ENCODE measurements around the gene HDAC7.

Gene HDAC7

DNA sequence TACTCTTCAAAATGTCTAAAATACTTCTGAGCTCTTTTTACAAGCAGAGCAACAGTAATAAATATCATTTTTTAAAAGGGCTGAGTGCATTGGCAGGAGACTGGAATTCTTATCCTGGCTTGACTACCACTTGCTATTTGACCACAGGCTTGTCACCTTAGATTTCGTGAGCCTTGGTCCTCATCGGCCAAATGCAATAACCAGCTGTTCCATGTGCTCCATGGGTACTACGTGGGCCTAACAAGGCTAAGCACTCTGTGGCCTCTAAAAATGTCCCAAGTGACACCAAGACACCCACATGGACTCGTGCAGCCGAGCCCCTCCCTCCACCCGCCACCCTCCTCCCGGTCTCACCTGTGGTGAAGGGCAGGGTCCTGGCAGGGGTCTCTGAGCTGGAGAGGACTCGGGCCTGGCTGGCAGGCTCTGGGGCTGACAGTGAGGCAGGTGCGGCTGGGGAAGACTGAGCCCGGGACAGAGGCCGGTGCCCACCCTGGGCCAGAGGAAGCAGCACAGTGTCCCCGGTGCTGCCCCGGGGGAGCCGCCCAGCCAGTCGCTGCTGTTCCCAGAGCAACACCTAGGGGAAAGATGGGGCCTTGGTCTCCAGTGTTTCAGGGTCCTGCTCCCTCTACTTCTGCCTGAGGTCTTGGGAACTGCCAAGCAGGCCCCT lies 26.6 kb downstream of the HDAC7 start:
- no peak for DNase-seq (ENCODE audit: low spot score)

DNA sequence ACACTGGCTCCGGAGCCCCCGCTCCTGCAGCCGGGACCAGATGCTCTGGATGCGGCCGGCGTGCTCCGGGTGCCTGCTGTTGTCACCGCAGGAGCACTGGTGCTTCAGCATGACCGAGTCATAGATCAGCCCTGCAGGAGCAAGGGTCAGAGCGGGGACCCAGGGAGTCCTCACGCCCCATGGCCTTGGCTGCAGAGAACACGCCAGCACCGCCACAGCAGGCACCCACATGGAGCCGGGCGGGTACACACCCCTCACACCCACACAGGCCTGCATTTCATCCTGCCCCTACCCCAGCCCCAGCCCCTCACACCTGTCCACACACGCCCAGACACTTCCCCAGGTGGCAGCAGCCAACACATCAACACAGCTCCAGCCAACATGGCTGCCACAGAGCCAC lies 27.8 kb downstream of the HDAC7 start:
- no peak for DNase-seq (ENCODE audit: low spot score)

DNA sequence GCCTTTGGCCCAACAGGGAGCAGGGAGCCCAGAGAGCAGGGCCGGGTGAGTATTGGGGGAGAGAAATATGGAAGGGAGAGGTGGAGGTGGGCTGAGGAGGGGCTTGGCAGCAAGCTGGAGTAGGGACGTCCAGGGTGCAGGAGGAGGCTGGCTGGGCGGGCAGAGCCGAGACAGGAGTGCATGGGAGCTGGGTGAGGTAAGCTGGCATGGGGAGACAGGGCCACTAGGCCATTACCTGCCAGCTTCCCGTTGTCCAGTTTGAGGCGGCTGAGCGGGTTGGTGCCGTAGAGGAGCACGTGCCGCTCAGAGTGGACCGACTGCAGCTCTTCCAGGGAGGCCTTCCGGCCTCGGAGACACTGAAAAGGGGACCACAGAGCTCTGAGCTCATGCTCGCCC lies 28.4 kb downstream of the HDAC7 start:
- DNase-seq (ENCODE audit: low spot score) = no peak

DNA sequence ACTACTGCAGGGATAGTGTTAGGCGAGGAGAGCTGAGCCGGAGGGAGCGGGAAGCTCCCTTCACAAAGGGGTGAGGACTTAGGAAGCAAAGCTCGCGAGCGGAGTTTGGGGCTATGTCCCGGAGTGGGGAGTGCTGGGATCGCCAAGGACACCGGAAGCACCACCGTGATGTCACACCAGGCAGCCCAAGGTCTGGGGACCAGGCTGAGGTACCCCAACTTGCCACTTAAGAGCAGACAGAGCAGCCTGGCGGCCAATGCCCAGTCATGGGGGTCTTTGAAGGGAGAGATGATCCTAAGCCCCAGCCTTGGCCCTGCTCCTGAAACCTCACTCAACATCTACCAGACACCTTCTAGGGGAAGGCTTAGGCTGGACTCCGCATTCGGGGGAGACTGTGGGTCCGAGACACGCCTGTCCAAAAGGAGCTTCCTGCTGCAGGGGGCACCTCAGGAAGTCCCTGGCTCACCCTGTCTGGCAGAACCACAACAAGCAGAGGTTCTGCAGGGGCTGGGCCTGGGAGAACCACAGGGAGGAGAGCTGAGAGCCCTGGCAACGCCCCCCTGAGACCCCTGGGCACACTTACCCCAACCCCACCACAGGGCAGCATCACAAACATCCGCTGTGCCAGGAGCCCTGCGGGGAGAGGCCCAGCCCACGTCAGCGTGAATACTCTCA lies 28.9 kb downstream of the HDAC7 start:
- no peak for DNase-seq (ENCODE audit: low spot score)

DNA sequence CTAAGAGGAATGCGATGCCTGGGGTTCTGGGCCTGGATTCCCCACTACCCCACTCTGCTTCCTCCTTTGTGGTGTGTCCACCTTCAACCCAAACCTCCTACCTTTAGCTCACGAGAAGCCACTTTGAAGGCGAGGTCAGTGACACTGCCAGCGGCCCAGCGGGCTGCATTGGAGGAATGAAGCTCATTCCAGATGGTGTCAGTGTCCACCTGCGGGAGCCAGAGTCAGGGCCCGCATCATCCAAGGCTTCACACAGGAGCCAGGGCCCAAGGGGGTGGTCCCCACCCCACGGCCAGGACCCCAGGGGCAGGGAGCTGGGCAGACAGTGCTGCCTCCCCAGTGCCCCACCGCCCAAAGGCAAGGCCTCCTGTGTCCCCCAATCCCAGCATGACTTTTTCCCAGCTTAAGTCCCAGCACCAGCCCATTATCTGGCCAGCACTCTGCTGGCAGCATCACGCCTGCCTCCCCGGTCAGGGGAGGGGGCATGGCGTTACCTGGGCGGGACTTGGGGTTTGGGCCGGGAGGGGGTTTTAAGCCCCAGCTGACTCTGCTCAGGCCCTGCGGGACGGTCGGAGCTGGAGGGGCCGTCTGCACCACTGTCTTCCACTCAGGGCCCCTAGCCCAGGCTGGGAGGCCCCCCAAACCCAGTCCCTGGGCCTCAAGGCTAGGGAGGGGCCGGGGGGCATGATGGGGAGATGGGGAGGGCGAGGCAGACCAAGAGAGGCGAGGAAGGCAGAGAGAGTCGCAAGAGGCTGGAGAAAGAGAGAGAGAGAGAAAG lies 29.8 kb downstream of the HDAC7 start:
- no peak for DNase-seq (ENCODE audit: low spot score)

DNA sequence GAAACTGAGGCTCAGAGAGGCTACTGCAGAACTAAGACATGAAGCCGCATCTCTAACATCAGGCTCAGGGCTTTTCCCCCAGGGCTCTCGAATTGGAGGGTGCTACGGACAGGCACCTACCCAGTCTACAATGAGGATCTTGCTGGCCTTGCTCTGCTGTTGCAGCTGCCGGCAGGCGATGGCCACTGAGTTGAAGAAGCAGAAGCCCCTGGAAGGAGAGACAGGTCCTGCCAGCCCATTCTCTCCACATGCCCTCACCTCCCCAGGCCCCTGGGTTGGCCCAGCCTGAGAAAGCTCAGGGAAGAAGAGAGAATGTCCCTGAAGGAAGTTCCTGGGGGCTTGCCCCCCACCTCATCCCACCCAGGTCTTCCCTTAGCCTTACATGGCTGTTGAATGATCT lies 30.6 kb downstream of the HDAC7 start:
- DNase-seq (ENCODE audit: low spot score) = no peak

DNA sequence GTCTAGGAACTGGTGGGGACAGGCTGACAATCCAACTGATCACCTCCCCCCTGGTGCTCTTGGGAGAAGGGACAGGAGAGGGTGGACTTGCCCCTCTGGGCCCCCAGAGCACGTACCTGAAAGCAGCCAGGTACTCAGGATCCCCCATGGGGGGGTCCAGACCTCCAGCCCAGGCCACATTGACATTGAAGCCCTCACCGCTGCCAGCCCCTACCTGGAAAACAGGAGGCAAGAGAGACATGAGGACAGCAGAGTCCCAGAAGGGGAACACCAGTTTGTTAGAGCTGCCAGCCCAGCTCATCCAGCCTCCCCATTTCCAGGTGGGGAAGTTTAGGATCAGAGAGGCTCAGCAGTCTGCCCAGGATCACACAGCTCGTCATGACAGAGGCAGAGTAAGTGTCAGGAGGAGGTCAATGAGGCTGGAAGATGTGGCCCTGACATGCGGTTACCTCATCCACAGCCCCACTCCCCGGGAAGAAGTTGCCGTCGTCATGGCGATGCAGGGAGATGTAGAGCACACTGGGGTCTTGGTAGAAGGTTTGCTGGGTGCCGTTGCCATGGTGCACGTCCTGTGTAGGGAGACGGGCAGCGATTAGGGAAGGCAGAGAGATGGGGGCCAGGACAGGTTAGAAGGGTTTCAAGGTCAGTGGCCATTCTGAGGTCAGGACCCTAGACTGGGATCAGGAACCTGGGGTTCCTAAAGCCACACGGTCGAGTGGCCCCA lies 31.9 kb downstream of the HDAC7 start:
- DNase-seq (ENCODE audit: low spot score) = no peak

DNA sequence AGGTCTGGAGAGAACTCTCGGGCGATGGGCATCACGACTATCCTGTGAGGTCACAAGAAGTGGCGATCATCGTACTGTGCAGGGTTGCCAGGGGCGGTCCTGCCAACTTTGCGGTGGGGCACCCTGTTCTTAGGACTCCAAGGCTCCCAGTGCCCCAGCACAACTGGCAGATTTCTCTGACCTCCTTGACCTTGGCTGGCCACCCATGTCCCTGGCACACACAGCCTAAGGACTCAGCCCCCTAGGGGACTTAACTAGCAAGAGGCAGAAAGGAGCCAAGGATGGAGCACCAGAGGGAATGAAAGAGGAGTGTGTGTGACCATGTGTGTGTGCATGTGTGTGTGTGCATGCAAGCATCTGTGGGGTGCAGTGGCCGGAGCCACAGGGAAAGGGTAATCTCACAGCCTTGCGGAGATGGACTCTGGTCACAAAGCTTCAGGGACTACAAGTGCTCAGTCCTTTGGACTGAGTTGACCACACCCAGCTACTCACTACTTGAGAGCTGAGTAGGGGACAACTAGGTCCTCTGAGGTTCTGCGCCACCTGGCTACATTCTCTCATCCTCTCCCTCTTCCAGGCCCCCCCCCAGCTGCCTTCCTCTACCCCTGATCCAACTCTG lies 32.9 kb downstream of the HDAC7 start:
- no peak for DNase-seq (ENCODE audit: low spot score)

DNA sequence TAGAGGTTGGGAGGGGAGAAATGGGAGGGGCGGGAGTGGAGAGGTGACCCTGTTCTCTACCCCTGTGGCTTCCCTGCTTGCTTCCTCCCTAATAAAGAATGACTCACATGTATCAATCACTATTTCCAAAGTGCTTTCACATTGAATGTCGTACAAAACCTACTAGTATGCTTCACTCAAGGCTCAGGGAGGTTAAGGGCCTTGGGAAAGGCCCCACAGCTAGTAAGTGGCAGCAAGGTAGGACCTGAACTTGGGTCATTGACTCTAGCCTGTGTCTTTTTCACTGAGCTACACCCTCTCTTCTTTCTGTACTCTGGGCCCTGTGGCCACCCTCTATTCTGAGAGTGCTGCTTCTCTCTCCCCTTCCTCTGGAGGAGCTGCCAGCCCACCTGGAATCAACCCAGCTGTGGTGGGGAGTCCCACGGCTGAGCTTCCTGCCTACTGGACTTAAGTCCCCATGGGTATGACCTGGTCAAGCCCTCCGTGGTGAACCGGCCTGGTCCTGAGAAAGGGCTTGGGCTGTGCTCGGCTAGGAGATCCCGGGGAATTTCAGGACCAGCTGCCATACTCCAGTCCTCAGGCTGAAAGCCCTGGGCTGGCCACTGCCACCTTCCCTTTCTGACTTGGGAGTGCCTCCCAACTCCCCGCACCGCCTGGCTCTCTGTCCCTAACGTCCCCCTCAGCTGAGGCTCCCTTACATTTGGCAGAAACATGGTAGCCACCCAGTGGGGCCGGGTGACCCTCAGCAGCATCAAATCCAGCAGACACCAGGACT lies 33.6 kb downstream of the HDAC7 start:
- no peak for DNase-seq (ENCODE audit: low spot score)

DNA sequence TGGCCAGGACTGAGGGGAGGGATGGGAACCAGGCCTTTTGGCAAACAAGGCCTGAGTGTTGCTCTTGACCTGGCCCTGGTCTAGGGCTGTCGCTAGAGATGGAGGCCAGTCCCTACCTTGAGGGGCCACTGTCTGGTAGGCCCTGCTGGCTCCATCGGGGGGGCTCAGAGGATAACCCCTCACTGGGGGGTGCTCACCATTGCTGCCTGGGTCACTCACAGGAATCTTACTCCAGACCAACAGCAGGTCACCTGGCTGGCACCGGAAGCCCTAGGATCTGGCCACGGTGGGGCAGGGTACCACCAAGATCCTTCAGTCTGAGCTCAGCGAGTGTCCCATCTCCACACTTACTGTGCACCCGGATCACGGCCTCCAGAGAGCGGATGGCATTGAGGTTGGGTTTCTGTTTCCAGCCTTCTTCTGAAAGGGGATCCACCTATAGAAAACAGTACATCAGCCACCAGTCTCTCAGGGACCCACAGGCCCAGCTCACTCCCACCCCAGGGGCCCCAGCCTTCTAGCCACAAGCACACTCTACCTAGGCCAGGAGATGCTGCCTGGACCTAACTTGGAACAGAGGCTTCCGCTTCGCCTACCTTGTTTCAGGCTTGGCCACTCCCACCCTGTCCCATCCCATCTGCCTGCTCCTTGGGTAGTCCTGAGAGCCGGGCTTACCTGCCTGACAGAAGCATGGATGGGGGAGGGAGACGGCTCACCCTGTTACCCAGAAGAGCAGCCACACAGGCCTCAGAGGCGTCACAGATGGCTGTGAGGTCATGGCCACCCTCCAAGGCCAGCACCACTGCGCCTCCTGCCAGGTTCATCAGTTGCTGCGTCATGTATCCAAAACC lies 34.4 kb downstream of the HDAC7 start:
- DNase-seq (ENCODE audit: low spot score) = no peak

DNA sequence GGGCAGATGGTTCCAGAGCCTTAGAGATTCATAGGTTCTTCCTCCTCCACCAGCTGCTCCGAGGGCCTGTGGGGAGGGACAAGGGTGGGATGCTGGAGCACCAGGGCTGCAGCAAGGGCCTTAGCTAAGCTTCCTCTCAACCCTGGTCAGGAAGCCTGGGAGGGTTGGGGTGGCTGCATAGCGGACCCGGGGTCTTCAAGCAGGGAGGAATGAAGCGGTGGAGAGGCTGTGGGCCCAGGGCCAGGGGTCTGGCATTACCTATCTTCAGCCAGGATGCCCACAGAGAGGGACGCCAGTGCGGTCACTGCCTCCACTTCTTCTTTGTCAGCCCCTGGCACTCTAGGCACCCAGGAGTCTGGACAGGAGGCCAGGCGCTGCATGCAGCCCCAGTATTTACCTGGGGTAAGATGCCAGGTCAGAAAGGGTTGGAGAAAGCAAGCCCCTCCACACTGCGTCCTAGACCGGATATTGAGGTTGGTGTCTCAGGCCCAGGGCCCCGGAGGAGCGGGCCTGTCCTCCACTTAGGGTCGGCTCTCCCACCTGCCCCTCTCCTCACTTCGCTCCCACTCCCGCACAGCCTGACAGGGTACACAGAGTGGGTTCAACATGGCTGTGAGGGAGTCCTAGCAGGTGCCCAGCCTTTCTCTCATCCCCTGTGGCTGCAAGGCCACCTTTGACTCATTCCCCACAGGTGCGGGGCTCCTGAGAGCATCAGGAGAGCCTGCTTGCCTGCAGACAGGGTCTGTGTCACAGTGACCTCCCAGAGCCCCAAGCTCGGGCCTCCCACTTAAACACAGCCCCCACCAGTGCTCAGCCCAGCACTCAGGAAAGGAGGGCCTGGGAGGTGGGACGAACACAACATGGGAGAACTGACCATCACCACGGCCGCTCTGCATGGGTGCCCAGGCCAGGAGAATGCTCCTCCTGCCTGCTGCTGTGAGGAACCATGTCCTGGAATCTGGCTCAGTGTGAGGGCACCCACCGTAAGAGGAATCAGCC lies 35.6 kb downstream of the HDAC7 start:
- DNase-seq (ENCODE audit: low spot score) = no peak

DNA sequence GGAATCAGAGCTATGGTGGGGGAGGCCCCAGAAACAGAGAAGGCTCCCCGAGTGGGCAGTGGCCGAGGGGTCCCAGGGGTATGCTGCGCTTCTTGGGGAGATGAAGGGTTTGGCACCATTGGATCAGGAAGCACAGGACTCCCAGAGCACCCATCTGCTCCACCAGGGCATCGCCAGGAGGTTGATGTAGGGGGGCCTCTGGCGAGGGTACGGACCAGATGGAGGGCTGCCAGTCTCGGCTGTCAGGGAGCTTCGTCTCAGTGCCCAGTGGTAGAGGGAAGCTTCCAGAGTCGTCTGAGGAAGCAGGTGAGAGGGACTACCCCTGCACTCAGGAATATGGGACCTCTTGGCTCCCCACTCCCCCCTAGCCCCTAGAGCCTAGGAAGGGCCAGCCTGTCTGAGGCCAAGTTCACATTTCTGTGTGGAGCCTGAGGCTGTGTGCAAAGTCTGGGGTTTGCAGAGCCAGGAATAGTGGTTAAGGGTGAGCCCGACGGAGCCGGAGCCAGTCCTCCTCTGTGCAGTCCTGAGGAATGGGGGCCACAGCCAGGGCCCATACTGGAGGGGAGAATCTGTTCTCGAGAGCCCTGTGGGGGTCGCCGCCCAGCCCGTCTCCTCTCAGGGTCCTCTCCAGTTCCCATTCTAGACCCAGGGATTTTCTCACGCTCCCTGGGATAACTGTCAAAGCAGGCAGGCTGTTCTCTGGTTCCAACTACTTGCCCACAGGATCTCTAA lies 36.5 kb downstream of the HDAC7 start:
- no peak for DNase-seq (ENCODE audit: low spot score)

DNA sequence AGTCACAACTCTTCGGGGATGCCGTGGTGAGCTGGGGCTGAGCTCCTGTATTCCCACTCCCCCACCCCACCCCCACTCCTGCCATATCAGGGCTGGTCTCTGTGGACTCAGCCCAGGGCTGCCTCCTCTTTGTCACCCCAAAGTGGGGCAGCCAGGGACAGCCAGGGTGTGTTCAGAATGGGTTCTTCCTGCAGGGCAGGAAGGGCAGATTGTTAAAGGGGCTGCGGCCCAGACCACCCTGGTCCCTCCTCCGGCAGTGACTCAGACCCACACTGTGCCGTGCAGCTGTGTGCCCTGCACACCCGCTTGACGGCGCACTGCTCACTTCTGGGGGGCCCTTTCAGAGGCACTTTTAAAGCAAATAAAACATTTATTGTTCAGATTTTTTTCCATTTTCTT lies 37.3 kb downstream of the HDAC7 start:
- DNase-seq (ENCODE audit: low spot score) = no peak

DNA sequence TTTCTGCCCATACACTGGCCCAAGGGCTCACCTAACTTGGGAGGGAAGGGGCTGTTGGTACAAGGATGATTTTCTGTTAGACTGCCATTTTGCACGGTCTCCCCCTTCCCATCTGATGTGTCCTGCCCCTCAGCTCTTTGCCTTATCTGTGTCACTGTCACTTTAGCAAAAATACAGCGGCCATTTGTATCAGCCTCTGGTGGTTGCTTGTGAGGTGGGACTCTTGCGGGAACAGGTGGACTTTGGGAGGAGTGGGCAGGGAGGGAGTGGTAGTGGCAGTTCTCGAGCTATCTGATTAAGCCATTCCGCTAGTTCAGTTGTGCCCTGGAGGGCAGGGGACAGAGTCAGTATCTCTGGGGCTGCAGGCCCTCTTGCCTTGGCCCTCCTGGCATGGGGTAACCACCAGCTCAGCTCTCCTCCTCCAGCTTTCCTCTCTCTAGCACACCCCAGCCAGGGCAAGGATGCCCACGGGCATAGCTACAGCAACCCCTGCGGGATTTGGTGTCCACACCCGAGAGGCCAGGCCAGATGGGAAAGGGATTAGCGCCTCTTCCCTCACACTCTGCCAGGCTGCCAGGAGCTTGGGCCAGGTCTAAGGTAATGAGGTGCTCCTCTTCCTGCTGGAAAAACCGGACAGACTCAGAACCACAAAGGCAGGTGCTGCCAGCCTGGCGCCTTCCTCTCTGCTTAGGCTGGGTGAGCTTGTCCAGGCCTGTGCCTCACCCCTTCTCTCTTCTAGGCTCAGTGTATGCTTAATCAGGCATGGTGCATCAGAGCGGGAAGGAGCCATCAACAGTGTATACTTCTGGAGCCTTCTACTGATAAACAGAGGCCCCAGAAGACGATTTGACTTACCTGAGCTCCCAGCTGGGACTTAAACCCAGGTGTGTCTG lies 38.0 kb downstream of the HDAC7 start:
- DNase-seq (ENCODE audit: low spot score) = no peak

DNA sequence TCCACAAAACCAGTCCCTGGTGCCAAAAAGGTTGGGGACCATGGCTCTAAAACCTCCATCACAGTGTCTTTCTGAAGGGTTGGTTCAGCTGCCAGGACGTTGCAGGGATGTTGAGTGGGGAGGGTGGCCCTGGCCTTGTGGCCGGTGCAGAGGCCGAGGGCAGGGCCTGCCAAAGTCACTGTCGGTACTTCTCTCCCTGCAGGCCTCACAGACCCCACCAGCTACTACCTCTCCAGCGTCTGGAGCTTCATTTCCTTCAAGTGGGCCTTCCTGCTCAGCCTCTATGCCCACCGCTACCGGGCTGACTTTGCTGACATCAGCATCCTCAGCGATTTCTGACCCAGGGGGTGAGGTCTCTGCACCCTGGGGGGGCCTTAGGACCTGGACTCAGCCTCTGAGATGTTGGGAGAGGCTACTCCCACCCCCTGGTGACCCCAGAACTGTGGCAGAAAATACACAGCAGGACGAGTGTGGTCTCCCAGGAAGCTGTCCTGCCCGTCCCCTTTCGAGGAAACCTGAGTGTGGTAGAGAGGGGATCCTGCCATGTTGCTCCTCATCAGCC lies 39.7 kb downstream of the HDAC7 start:
- DNase-seq (ENCODE audit: low spot score) = no peak

DNA sequence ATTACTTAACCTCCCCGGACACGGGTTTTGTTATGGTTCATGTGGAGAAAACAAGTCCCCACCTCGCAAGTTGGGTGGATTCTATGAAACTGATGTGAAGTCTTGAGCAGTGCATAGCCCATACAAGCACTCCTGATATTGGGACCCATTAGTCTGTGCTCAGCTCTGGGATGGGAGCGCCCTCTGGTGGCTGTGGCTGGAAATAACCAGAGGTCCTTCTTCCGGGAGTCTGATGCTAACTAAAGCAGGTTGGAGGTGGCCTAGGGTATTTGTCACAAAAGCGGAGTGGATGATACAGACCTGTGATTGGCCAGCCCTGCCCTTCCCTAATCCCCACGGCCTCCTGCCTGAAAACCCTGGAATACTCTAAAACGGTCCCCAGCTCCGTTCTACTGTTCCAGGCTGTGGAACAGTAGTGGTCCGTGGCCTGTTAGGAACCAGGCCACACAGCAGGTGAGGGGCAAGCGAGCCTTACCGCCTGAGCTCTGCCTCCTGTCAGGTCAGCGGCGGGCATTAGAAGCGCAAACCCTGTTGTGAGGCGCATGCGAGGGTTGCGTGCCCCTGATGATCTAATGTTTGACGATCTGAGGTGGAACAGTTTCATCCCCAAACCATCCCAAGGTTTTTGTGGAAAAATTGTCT lies 40.3 kb downstream of the HDAC7 start:
- peak; percentile 96 for DNase-seq (ENCODE audit: low spot score)

DNA sequence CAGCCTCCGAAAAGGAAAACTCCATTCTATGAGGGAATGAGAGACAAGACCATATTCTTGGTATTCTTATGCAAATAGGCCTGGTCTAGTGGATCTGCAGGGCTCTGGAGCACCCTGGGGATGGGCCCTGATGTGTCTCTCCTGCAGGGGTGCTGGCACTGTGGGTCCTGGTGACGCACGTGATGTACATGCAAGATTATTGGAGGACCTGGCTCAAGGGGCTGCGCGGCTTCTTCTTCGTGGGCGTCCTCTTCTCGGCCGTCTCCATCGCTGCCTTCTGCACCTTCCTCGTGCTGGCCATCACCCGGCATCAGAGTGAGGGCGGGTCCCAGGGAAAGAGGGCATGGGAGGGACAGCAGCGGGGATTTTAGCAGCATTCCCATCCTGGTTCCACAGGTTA lies 40.8 kb downstream of the HDAC7 start:
- peak; percentile 55 for DNase-seq (ENCODE audit: low spot score)

Data from pons (tissue), 1 donor.